MM.1S (cell line): Measurements from ENCODE around the gene MIEF1.

ENCODE experiments used
- DNase-seq: peaks from one replicate; pipeline ENCODE4 v3.0.0-alpha.2; 2015
- H2AFZ ChIP-seq: fragments of 300-600 bp; sonication (generic); 2 replicates; pipeline ENCODE4 v1.6.0; 2016; ENCODE audit warnings: antibody characterized with exemption, low read length
- H3F3A ChIP-seq: fragments of 300-600 bp; sonication (generic); 2 replicates; pipeline ENCODE4 v1.6.1; 2016; ENCODE audit warnings: mild to moderate bottlenecking, antibody characterized with exemption, low read length, moderate library complexity, mixed read lengths; ENCODE audit not compliant: insufficient read depth
- H3K27ac ChIP-seq: fragments of 300-600 bp; sonication (generic); 2 replicates; pipeline ENCODE4 v1.5.1; 2016; ENCODE audit warnings: mild to moderate bottlenecking, low read length
- H3K27me3 ChIP-seq: fragments of 300-600 bp; sonication (generic); replicated peaks from 2 replicates; pipeline ENCODE4 v1.6.0; 2016; ENCODE audit warnings: low read length; ENCODE audit not compliant: insufficient read depth
- H3K36me3 ChIP-seq: fragments of 300-600 bp; sonication (generic); replicated peaks from 2 replicates; pipeline ENCODE4 v1.6.1; 2016; ENCODE audit warnings: mild to moderate bottlenecking, low read length, mixed read lengths; ENCODE audit not compliant: insufficient read depth
- H3K4me1 ChIP-seq: fragments of 300-600 bp; sonication (generic); 2 replicates; pipeline ENCODE4 v1.6.1; 2016; ENCODE audit warnings: low read length, mixed read lengths
- H3K4me2 ChIP-seq: fragments of 300-600 bp; sonication (generic); 2 replicates; pipeline ENCODE4 v1.6.0; 2016; ENCODE audit warnings: low read depth, low read length
- H3K4me3 ChIP-seq: fragments of 300-600 bp; sonication (generic); 2 replicates; pipeline ENCODE4 v1.5.1; 2016; ENCODE audit warnings: low read length, mixed read lengths
- H3K79me2 ChIP-seq: fragments of 300-600 bp; sonication (generic); 2 replicates; pipeline ENCODE4 v1.6.1; 2016; ENCODE audit warnings: mixed run types, low read length, mixed read lengths
- H3K9ac ChIP-seq: fragments of 300-600 bp; sonication (generic); 2 replicates; pipeline ENCODE4 v1.6.1; 2016; ENCODE audit warnings: low read length, mixed read lengths
- H3K9me2 ChIP-seq: fragments of 300-600 bp; sonication (generic); replicated peaks from 2 replicates; pipeline ENCODE4 v1.6.1; 2016; ENCODE audit warnings: mild to moderate bottlenecking, low read length, mixed read lengths; ENCODE audit not compliant: insufficient read depth
- H3K9me3 ChIP-seq: fragments of 300-600 bp; sonication (generic); replicated peaks from 2 replicates; pipeline ENCODE4 v1.6.1; 2016; ENCODE audit warnings: mild to moderate bottlenecking, low read length, mixed read lengths; ENCODE audit not compliant: insufficient read depth
- H4K20me1 ChIP-seq: fragments of 300-600 bp; sonication (generic); 2 replicates; pipeline ENCODE4 v1.6.1; 2016; ENCODE audit warnings: mild to moderate bottlenecking, low read length, moderate library complexity, mixed read lengths; ENCODE audit not compliant: insufficient read depth
- CTCF ChIP-seq: fragments of 300-600 bp; sonication (generic); IDR thresholded peaks from 2 replicates; pipeline ENCODE4 v1.5.1; 2016; ENCODE audit warnings: antibody characterized with exemption, low read length, mixed read lengths
- EZH2 ChIP-seq: fragments of 300-600 bp; sonication (generic); optimal IDR thresholded peaks from 2 replicates; pipeline ENCODE3; 2017; ENCODE audit warnings: low read depth, mild to moderate bottlenecking, antibody characterized with exemption, low read length, mixed read lengths
- EZH2phosphoT487 ChIP-seq: fragments of 300-600 bp; sonication (generic); IDR thresholded peaks from 2 replicates; pipeline ENCODE4 v1.6.1; 2018; ENCODE audit warnings: antibody characterized with exemption, low read length

MIEF1 gene

DNA sequence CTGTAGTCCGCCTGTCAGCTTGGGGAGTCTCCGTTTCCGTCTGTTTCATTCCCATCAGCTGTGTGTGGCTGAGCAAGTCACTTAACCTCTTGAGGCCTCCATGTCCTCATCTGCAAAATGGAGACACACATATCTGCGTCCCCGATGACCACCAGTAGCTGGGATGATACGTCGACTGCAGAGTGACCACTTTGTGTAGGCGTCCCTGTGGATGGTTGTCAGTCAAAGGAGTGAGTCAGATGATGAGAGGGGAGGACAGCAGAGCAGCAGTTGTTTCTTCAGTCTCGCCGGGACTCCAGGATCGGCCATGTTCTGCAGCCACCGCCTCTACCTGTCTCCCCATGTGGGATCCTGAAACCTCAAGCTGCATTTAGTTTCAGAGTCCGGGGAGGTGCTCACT, 25.4 kb upstream of the MIEF1 start:
- Histone ChIP-seq H3K4me2 (no peak overlapping the region), H2AFZ (no peak overlapping the region), H3K79me2 (peaks cover 90% of the 10 kb centered on the region), H3K9ac (no peak overlapping the region), H3K4me3 (no peak overlapping the region), H4K20me1 (no peaks in the 10 kb centered on the region), H3K9me3 (no peaks in the 10 kb centered on the region), H3K27ac (no peak overlapping the region), H3K27me3 (no peaks in the 10 kb centered on the region), H3K9me2 (no peaks in the 10 kb centered on the region), H3K4me1 (peaks cover 18% of the 10 kb centered on the region), H3F3A (peaks cover 15% of the 10 kb centered on the region), H3K36me3 (peaks cover 3% of the 10 kb centered on the region; the same call in 1 of the 2 replicates)
- no peak for DNase-seq
- no peak for TF ChIP-seq CTCF
- TF ChIP-seq EZH2phosphoT487, result no peak
- TF ChIP-seq EZH2, result no peak

- no peaks in the 10 kb centered on the region for H3K9me2 ChIP-seq
- peaks cover 7% of the 10 kb centered on the region for H3F3A ChIP-seq
- H3K9ac ChIP-seq, result no peak overlapping the region
- H3K9me3 ChIP-seq, result no peaks in the 10 kb centered on the region
- no peak overlapping the region for H3K4me3 ChIP-seq
- no peaks in the 10 kb centered on the region for H3K27me3 ChIP-seq
- no peak overlapping the region for H3K27ac ChIP-seq
- peaks cover 96% of the 10 kb centered on the region for H3K79me2 ChIP-seq
- TF ChIP-seq EZH2 (no peak), CTCF (no peak), EZH2phosphoT487 (no peak)
- no peak overlapping the region for H3K4me2 ChIP-seq
- no peak overlapping the region for H2AFZ ChIP-seq
- H4K20me1 ChIP-seq, result no peaks in the 10 kb centered on the region
- peaks cover 3% of the 10 kb centered on the region; the same call in 1 of the 2 replicates for H3K36me3 ChIP-seq
- H3K4me1 ChIP-seq, result peaks cover 9% of the 10 kb centered on the region
- no peak for DNase-seq
Measured at GRCh38 chr22:39477542-39477941, 24.5 kb upstream of the MIEF1 start.

- TF ChIP-seq EZH2phosphoT487 (no peak), EZH2 (no peak), CTCF (no peak)
- Histone ChIP-seq H4K20me1 (no peaks in the 10 kb centered on the region), H3K27ac (no peak overlapping the region), H3K9ac (no peak overlapping the region), H3K9me3 (no peaks in the 10 kb centered on the region), H3K4me3 (no peak overlapping the region), H3F3A (no peaks in the 10 kb centered on the region), H3K4me2 (no peak overlapping the region), H3K4me1 (peaks cover under 1% of the 10 kb centered on the region), H3K36me3 (peaks cover 3% of the 10 kb centered on the region; the same call in 1 of the 2 replicates), H3K9me2 (no peaks in the 10 kb centered on the region), H2AFZ (no peak overlapping the region), H3K79me2 (peaks cover 89% of the 10 kb centered on the region), H3K27me3 (no peaks in the 10 kb centered on the region)
- no peak for DNase-seq
Measured at GRCh38 chr22:39478441-39478850, 23.6 kb upstream of the MIEF1 start.
